H1 (cell line): ENCODE results near the gene CNNM1. TPM values are rescaled to one million over a fixed set of nuclear protein-coding genes. Genes with fewer than 3 reads are reported as not detected.

Experiments
- CTCF ChIA-PET: fragments of 300-600 bp; sonication (Branson Sonifier 250); formaldehyde crosslinking; loops from one replicate; lab custom pipeline; 2021; ENCODE audit not compliant: partially characterized antibody; lab: Charles Lee
- POLR2A ChIA-PET: fragments of 300-600 bp; sonication (Branson Sonifier 250); formaldehyde crosslinking; loops from one replicate; lab custom pipeline; 2021; ENCODE audit warnings: inconsistent platforms; ENCODE audit not compliant: partially characterized antibody; lab: Charles Lee
- DNase-seq, 2 experiments: peaks; one replicate each; pipeline versions ENCODE4 v3.0.0 to v3.0.0-alpha.2; 2010 to 2022; ENCODE audit warnings: low spot score in 2 of 2, low read depth in 1 of 2, mixed read lengths in 1 of 2
- FAIRE-seq: peaks from 2 replicates; lab custom pipeline; 2011; peaks lifted over from hg19 to GRCh38; lab: Jason Lieb, UNC
- H2AFZ ChIP-seq: 2 replicates; pipeline ENCODE4 v1.8.1; 2012; ENCODE audit warnings: low read length, inconsistent platforms
- H2AK5ac ChIP-seq: 2 replicates; pipeline ENCODE4 v1.6.1; 2013; ENCODE audit warnings: low read depth, low read length
- H2BK120ac ChIP-seq: replicated peaks from 2 replicates; pipeline ENCODE3; 2013; ENCODE audit warnings: low read depth, low read length, inconsistent platforms
- H2BK12ac ChIP-seq: 2 replicates; pipeline ENCODE4 v1.6.1; 2013; ENCODE audit warnings: low read depth, low read length
- H2BK15ac ChIP-seq: 2 replicates; pipeline ENCODE4 v1.6.1; 2013; ENCODE audit warnings: low read length
- H2BK20ac ChIP-seq: 2 replicates; pipeline ENCODE4 v1.6.1; 2013; ENCODE audit warnings: low read length
- H2BK5ac ChIP-seq: 2 replicates; pipeline ENCODE4 v1.6.1; 2013; ENCODE audit warnings: low read depth, low read length
- H3K14ac ChIP-seq: 2 replicates; pipeline ENCODE4 v1.6.1; 2013; ENCODE audit warnings: inconsistent platforms; ENCODE audit not compliant: insufficient read length
- H3K18ac ChIP-seq: 2 replicates; pipeline ENCODE4 v1.6.1; 2013; ENCODE audit warnings: low read length; ENCODE audit errors: extremely low read depth
- H3K23ac ChIP-seq: 2 replicates; pipeline ENCODE4 v1.6.1; 2013; ENCODE audit warnings: inconsistent platforms; ENCODE audit not compliant: insufficient read length
- H3K23me2 ChIP-seq: 2 replicates; pipeline ENCODE4 v1.6.1; 2013; ENCODE audit warnings: low read depth, low read length
- H3K27ac ChIP-seq: 2 replicates; pipeline ENCODE4 v1.6.1; 2011; ENCODE audit warnings: low read depth, low read length, inconsistent platforms
- H3K27me3 ChIP-seq, 4 experiments: replicated peaks in 1 of 4; 1 replicate in 1 of 4; 2 replicates in 3 of 4; pipeline versions ENCODE4 v1.6.1 to v1.8.1; 2011 to 2013; ENCODE audit warnings: low read length in 3 of 4, mild to moderate bottlenecking in 3 of 4, inconsistent platforms in 2 of 4, mixed read lengths in 2 of 4, moderate library complexity in 1 of 4; ENCODE audit not compliant: control insufficient read depth in 3 of 4, insufficient read depth in 3 of 4; ENCODE audit errors: extremely low read depth in 1 of 4
- H3K36me3 ChIP-seq, 4 experiments: 2 replicates each; pipeline versions ENCODE4 v1.6.1 to v1.8.1; 2011 to 2013; ENCODE audit warnings: mild to moderate bottlenecking in 4 of 4, low read length in 3 of 4, moderate library complexity in 2 of 4, control low read depth in 1 of 4, inconsistent platforms in 1 of 4; ENCODE audit not compliant: insufficient read depth in 4 of 4, control insufficient read depth in 2 of 4
- H3K4ac ChIP-seq: replicated peaks from 2 replicates; pipeline ENCODE3; 2013; ENCODE audit warnings: low read length, low read depth, mixed read lengths, inconsistent platforms; ENCODE audit not compliant: insufficient read length
- H3K4me1 ChIP-seq, 4 experiments: replicated peaks in 1 of 4; 1 replicate in 1 of 4; 2 replicates in 3 of 4; pipeline versions ENCODE4 v1.6.1 to v1.8.1; 2011 to 2013; ENCODE audit warnings: low read length in 3 of 4, inconsistent platforms in 2 of 4, mixed read lengths in 1 of 4; ENCODE audit not compliant: insufficient read depth in 4 of 4, control insufficient read depth in 3 of 4
- H3K4me2 ChIP-seq, 2 experiments: 2 replicates each; pipeline versions ENCODE4 v1.6.1 to v1.8.1; 2011 to 2013; ENCODE audit warnings: low read depth in 2 of 2, low read length in 2 of 2, control low read depth in 1 of 2, inconsistent platforms in 1 of 2, mild to moderate bottlenecking in 1 of 2; ENCODE audit not compliant: insufficient read depth in 1 of 2
- H3K4me3 ChIP-seq, 4 experiments: fragments of 200-600, 300-600 bp in 1 of 4; sonication (generic), shearing (Covaris generic), sonication (Bioruptor Twin) in 1 of 4; 2 replicates each; pipeline versions ENCODE4 v1.5.1 to v1.8.1; 2011 to 2016; ENCODE audit warnings: low read length in 4 of 4, low read depth in 3 of 4, control low read depth in 2 of 4, inconsistent platforms in 2 of 4, mild to moderate bottlenecking in 2 of 4, mixed read lengths in 1 of 4, moderate library complexity in 1 of 4; ENCODE audit not compliant: insufficient read depth in 2 of 4; ENCODE audit errors: extremely low read depth in 1 of 4
- H3K56ac ChIP-seq: replicated peaks from 2 replicates; pipeline ENCODE3; 2013; ENCODE audit warnings: low read depth, mild to moderate bottlenecking, mixed read lengths, low read length, inconsistent platforms; ENCODE audit not compliant: insufficient read length
- H3K79me1 ChIP-seq: 2 replicates; pipeline ENCODE4 v1.6.1; 2013; ENCODE audit warnings: low read depth, low read length, control low read depth
- H3K79me2 ChIP-seq, 2 experiments: 2 replicates each; pipeline versions ENCODE4 v1.6.1 to v1.8.1; 2012 to 2013; ENCODE audit warnings: low read length in 2 of 2, mild to moderate bottlenecking in 2 of 2, inconsistent platforms in 1 of 2; ENCODE audit not compliant: insufficient read depth in 2 of 2, control insufficient read depth in 1 of 2
- H3K9ac ChIP-seq, 4 experiments: replicated peaks in 1 of 4; 1 replicate in 1 of 4; 2 replicates in 3 of 4; pipeline versions ENCODE4 v1.6.1 to v1.8.1; 2011 to 2013; ENCODE audit warnings: low read depth in 3 of 4, low read length in 3 of 4, control low read depth in 2 of 4, mild to moderate bottlenecking in 2 of 4, moderate library complexity in 2 of 4, inconsistent platforms in 1 of 4; ENCODE audit errors: extremely low read depth in 1 of 4
- H3K9me3 ChIP-seq, 2 experiments: 2 replicates each; pipeline versions ENCODE4 v1.6.1 to v1.8.1; 2012 to 2013; ENCODE audit warnings: mild to moderate bottlenecking in 2 of 2, moderate library complexity in 2 of 2, control low read depth in 1 of 2, inconsistent platforms in 1 of 2, low read depth in 1 of 2, low read length in 1 of 2, mixed read lengths in 1 of 2; ENCODE audit not compliant: insufficient read depth in 2 of 2
- H4K20me1 ChIP-seq, 2 experiments: replicated peaks in 1 of 2; 2 replicates each; pipeline versions ENCODE3 to v1.8.1; 2011 to 2013; ENCODE audit warnings: inconsistent platforms in 2 of 2, low read length in 2 of 2, mild to moderate bottlenecking in 1 of 2; ENCODE audit not compliant: insufficient read depth in 2 of 2, control insufficient read depth in 1 of 2
- H4K5ac ChIP-seq: 2 replicates; pipeline ENCODE4 v1.6.1; 2013; ENCODE audit warnings: low read length, low read depth, mixed read lengths, inconsistent platforms; ENCODE audit not compliant: insufficient read length
- H4K8ac ChIP-seq: 2 replicates; pipeline ENCODE4 v1.8.0; 2013; ENCODE audit warnings: mild to moderate bottlenecking, moderate library complexity, low read length, inconsistent platforms; ENCODE audit not compliant: insufficient read depth; ENCODE audit errors: extremely low read depth
- H4K91ac ChIP-seq: replicated peaks from 2 replicates; pipeline ENCODE3; 2013; ENCODE audit warnings: low read length, mixed read lengths, inconsistent platforms; ENCODE audit not compliant: insufficient read length
- CBX5 ChIP-seq: fragments of 300-800, 300-1000 bp; sonication (generic); IDR thresholded peaks from 2 replicates; pipeline ENCODE4 v1.7.1; 2016; ENCODE audit warnings: antibody characterized with exemption, low read length, low read depth
- EGR1 ChIP-seq: IDR thresholded peaks from 2 replicates; pipeline ENCODE4 v1.6.1; 2011; ENCODE audit warnings: low read depth, low read length, borderline replicate concordance
- HDAC2 ChIP-seq, 2 experiments: fragments of 300-600 bp in 1 of 2; sonication (generic) in 1 of 2; IDR thresholded peaks; 2 replicates each; pipeline ENCODE4 v1.6.1; 2011 to 2012; ENCODE audit warnings: low read depth in 2 of 2, low read length in 2 of 2, mild to moderate bottlenecking in 2 of 2, moderate library complexity in 2 of 2, borderline replicate concordance in 1 of 2, inconsistent platforms in 1 of 2
- HDAC6 ChIP-seq: IDR thresholded peaks from one replicate; pipeline ENCODE4 v1.7.1; 2012; ENCODE audit warnings: low read depth, mild to moderate bottlenecking, inconsistent platforms, low read length, moderate library complexity
- POLR2AphosphoS5 ChIP-seq: IDR thresholded peaks from 2 replicates; pipeline ENCODE4 v1.6.1; 2011; ENCODE audit warnings: low read depth, low read length
- RFX5 ChIP-seq: IDR thresholded peaks from 2 replicates; pipeline ENCODE4 v1.6.1; 2011; ENCODE audit warnings: low read depth, low read length, improper control_type of control experiment, borderline replicate concordance
- SIN3A ChIP-seq, 2 experiments: IDR thresholded peaks in 1 of 2; conservative IDR thresholded peaks in 1 of 2; 2 replicates each; pipeline ENCODE4 v1.6.1; 2011 to 2012; ENCODE audit warnings: low read length in 2 of 2, improper control_type of control experiment in 1 of 2, low read depth in 1 of 2, mild to moderate bottlenecking in 1 of 2
- SIX5 ChIP-seq: IDR thresholded peaks from 2 replicates; pipeline ENCODE4 v1.6.1; 2011; ENCODE audit warnings: mild to moderate bottlenecking, low read depth, low read length
- SP4 ChIP-seq: IDR thresholded peaks from 2 replicates; pipeline ENCODE4 v1.6.1; 2012; ENCODE audit warnings: low read length, inconsistent platforms
- TCF12 ChIP-seq: IDR thresholded peaks from 2 replicates; pipeline ENCODE4 v1.6.1; 2011; ENCODE audit warnings: low read depth, mild to moderate bottlenecking, low read length
- TEAD4 ChIP-seq: IDR thresholded peaks from 2 replicates; pipeline ENCODE4 v1.6.1; 2012; ENCODE audit warnings: low read depth, low read length, inconsistent platforms, mixed read lengths
- WGBS, 2 experiments: shearing (Covaris generic) in 1 of 2; methylation state at CpG; one replicate each; pipeline versions ENCODE4 v1.1.6 to v1.1.7; 2013 to 2015; ENCODE audit warnings: low lambda C conversion rate in 2 of 2, mixed read lengths in 2 of 2, inconsistent platforms in 1 of 2, low coverage in 1 of 2, missing lambda C conversion rate in 1 of 2; ENCODE audit not compliant: insufficient replicate concordance in 2 of 2, insufficient coverage in 1 of 2, insufficient read length in 1 of 2; ENCODE audit errors: extremely low coverage in 1 of 2, missing lambda C conversion rate in 1 of 2; 5-methylcytosine and 5-hydroxymethylcytosine counted together
- polyA plus RNA-seq, 7 experiments: library from polyadenylated mRNA; depleted of rRNA in 3 of 7; stranded (reverse) in 5 of 7; unstranded in 2 of 7; fragments of >200 nt in 5 of 7; fragments of 200-250 nt in 2 of 7; gene quantifications; 1 replicate in 5 of 7; 2 replicates in 1 of 7; 4 replicates in 1 of 7; pipeline versions ENCODE4 v1.2.1 to v1.2.3, GENCODE V29; 2011 to 2013; ENCODE audit warnings: missing spikeins in 2 of 7, mixed read lengths in 2 of 7
- total RNA-seq: library from RNA; stranded (reverse); fragmentation: NEBNext Ultra II Directional; extraction: Animal tissue kit (Norgen Biotek cat#: 25700); gene quantifications from 2 replicates; pipeline ENCODE4 v1.2.1, GENCODE V29; 2021

CNNM1 gene
- total and polyA plus RNA-seq, 2 of the 8 experiments (the other 6 are each of a cell fraction or from before 2014, with no cell fraction given), result 0.74 to 0.92 TPM

GRCh38 chr10:99421233-99421739, 92.1 kb downstream of the CNNM1 start:
- WGBS, 2 experiments, result 84% methylated on average over 3 of the region's 3 CpGs; no CpG with 5 or more reads in 1 of the 2 experiments
- Histone ChIP-seq H3K14ac (no peak overlapping the region), H3K4ac (no peak overlapping the region), H3K79me1 (no peaks in the 10 kb centered on the region; the same call in 1 of the 2 replicates), H3K79me2 (peaks cover 0 to 20% of the 10 kb centered on the region in 2 experiments; a peak in 1 of 4 replicates), H3K36me3 (peaks cover 3 to 25% (median 11%) of the 10 kb centered on the region in 4 experiments; a peak in 6 of 8 replicates), H3K23ac (no peak overlapping the region), H2BK5ac (no peak overlapping the region), H2AK5ac (no peak overlapping the region), H3K27me3 (no peaks in the 10 kb centered on the region)
- ChIA-PET POLR2A (interaction anchor here (3.9 kb wide), 1 partner anchor 9 kb away, joined by 17 read pairs; the partner anchor contains the start of gene GOT1), CTCF (no interaction called here)
- FAIRE-seq, result no peak
- no peak for TF ChIP-seq CBX5
- no peak for TF ChIP-seq SIX5
- TF ChIP-seq HDAC6, result no peak
- no peak for TF ChIP-seq POLR2AphosphoS5
- TF ChIP-seq EGR1, result no peak
- TF ChIP-seq TCF12, result no peak
- TF ChIP-seq TEAD4, result no peak
- no peak for TF ChIP-seq SIN3A (conservative IDR thresholded peaks at IDR 0.05 in 1 of 2, IDR thresholded peaks at IDR 0.05 in 1 of 2; ENCODE audit: low read depth in 1 of 2, low read length in 2 of 2)
- no peak for TF ChIP-seq SP4
- no peak for TF ChIP-seq RFX5
- TF ChIP-seq HDAC2 (IDR thresholded peaks at IDR 0.05; ENCODE audit: borderline replicate concordance in 1 of 2, low read depth in 2 of 2, low read length in 2 of 2), result no peak
- TF ChIP-seq, all 59 proteins: peak for 0
- no peak overlapping the region for H3K4me2 ChIP-seq
- no peak overlapping the region for H3K18ac ChIP-seq
- H3K23me2 ChIP-seq, result peaks cover 2% of the 10 kb centered on the region; the same call in 1 of the 2 replicates
- H3K27ac ChIP-seq, result no peak overlapping the region
- H2BK20ac ChIP-seq, result no peak overlapping the region
- H4K20me1 ChIP-seq, result peaks cover 3% of the 10 kb centered on the region in 2 experiments
- H3K9ac ChIP-seq, result no peak overlapping the region
- H2AFZ ChIP-seq, result no peak overlapping the region
- H3K4me1 ChIP-seq, result no peaks in the 10 kb centered on the region
- H3K56ac ChIP-seq, result no peak overlapping the region
- H3K4me3 ChIP-seq, result no peak overlapping the region
- no peak overlapping the region for H2BK15ac ChIP-seq
- no peak overlapping the region for H4K91ac ChIP-seq
- no peak overlapping the region for H4K5ac ChIP-seq
- no peaks in the 10 kb centered on the region for H3K9me3 ChIP-seq
- H4K8ac ChIP-seq, result no peak overlapping the region
- H2BK120ac ChIP-seq, result no peak overlapping the region
- H2BK12ac ChIP-seq, result no peak overlapping the region
- no peak for DNase-seq
